ENCODE results near the gene MAN1A2.

DNA sequence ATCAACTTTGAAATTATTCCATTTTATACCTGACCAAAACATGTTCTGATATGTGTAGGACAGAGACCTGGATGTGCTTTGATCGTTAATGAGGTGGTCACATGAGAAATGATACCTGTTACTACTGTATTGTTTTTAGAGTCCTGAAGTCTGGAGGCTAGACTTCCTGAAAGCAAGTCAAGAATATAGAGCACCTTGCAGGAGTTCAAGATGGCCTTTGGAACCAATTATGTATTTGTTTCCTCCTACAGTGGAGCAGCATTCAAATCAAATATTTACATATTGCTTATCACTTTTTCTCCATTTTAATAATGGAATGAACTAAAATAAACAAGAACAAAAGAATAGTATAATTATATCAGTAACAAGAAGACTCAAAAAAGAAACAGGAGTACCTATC is 155.9 kb downstream of the MAN1A2 start:
- no peak for TF ChIP-seq POLR2A (IDR thresholded peaks at IDR 0.05)
- TF ChIP-seq, protein P1, sequence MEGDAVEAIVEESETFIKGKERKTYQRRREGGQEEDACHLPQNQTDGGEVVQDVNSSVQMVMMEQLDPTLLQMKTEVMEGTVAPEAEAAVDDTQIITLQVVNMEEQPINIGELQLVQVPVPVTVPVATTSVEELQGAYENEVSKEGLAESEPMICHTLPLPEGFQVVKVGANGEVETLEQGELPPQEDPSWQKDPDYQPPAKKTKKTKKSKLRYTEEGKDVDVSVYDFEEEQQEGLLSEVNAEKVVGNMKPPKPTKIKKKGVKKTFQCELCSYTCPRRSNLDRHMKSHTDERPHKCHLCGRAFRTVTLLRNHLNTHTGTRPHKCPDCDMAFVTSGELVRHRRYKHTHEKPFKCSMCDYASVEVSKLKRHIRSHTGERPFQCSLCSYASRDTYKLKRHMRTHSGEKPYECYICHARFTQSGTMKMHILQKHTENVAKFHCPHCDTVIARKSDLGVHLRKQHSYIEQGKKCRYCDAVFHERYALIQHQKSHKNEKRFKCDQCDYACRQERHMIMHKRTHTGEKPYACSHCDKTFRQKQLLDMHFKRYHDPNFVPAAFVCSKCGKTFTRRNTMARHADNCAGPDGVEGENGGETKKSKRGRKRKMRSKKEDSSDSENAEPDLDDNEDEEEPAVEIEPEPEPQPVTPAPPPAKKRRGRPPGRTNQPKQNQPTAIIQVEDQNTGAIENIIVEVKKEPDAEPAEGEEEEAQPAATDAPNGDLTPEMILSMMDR (IDR thresholded peaks at IDR 0.05), result no peak
